Stimulated activated CD8-positive, alpha-beta memory T cell treated with anti-CD3 and anti-CD28 coated beads, Interleukin-7, amount 100 ng/mL, for 48 hours (primary cell): Measurements from ENCODE around the gene OR2L8.
A peak's percentile ranks its signal among the peaks of the same experiment; 100 is the strongest.

Experiments
- DNase-seq, 2 donors: peaks; one replicate each; pipeline ENCODE4 v3.0.0-alpha.2; 2020; ENCODE audit warnings: low read depth in 1 of 2; ENCODE audit errors: extremely low read depth in 1 of 2

OR2L8 gene, protein sequence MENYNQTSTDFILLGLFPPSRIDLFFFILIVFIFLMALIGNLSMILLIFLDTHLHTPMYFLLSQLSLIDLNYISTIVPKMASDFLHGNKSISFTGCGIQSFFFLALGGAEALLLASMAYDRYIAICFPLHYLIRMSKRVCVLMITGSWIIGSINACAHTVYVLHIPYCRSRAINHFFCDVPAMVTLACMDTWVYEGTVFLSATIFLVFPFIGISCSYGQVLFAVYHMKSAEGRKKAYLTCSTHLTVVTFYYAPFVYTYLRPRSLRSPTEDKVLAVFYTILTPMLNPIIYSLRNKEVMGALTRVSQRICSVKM

DNA sequence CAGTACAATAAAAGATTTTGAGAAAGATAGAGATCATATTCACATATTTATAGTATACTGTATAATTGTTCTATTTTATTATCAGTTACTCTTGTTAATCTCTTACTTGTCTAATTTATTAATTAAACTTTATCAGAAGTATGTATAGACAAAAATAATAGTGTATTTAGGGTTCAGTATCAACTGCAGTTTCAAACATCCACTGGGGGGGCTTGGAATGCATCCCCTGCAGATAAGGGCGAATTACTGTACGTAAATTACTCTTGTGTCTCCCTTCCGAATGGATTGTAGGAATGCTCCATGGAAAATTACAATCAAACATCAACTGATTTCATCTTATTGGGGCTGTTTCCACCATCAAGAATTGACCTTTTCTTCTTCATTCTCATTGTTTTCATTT lies at the start of gene OR2L8:
Gene OR2L8 (plus strand): TSS at position 301 of the 400 bp plus-strand sequence. CDS start 0 bp downstream, at position 301.
- no peak for DNase-seq

DNA sequence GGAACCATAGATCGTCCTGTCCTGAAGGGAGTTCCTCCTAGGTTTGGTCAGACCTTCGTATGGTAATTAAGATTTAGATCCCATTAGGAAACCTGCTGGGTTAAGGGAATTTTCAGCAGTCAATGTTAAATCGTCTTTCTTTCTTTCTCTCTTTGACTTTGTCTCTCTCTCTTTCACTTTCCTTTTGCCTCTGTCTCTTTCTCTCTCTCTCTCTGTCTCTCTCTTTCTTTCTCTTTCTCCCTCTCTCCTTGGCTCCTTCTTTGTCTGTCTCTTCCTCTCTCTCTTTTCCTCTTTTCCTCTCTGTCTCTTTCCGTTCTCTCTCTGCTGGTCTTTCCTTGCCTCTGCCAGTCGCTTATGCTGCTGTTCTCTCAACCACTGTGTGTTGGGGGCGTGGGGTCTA lies 44.5 kb upstream of the OR2L8 start:
- DNase-seq, result no peak

DNA sequence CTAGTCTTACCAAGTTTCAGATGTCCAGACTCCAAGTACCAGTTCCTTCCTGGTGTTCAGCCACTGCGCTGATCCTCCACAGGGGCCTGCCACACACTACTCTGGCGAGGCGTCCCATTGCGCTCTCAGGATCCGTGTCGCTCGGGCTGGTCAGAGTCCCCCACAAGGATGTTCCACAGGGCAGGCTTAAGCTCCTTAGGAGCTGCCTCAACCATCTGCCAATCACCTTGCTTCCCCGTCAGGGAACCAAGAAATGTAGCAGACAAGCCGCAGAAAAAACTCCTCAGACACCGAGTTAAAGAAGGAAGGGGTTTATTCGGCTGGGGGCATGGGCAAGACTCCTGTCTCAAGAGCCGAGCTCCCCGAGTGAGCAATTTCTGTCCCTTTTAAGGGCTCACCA lies 43.5 kb upstream of the OR2L8 start:
- no peak for DNase-seq

DNA sequence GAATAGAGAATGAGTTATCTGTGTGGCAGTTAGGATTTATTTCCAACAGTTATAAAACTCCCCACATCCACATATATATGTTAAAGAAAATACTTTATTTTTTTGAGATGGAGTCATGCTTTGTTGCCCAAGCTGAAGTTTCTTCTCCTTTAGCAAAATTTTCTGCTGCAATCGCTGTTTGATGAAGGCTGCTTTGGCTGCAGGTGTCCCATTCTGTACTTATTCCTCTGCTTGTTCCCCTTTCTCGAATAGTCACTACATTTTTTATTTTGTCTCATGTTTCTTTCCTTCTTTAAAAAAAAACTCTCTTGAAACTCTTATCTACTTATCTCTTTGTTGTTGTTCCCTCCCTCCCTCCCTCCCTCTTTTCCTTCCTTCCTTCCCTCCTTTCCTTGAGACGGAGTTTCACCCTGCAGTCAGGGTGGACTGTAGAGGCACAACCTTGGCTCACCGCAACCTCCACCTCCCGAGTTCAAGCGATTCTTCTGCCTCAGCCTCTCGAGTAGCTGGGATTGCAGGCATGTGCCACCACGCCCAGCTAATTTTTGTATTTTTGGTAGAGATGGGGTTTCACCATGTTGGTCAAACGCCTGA lies 42.7 kb upstream of the OR2L8 start:
- DNase-seq, result no peak

DNA sequence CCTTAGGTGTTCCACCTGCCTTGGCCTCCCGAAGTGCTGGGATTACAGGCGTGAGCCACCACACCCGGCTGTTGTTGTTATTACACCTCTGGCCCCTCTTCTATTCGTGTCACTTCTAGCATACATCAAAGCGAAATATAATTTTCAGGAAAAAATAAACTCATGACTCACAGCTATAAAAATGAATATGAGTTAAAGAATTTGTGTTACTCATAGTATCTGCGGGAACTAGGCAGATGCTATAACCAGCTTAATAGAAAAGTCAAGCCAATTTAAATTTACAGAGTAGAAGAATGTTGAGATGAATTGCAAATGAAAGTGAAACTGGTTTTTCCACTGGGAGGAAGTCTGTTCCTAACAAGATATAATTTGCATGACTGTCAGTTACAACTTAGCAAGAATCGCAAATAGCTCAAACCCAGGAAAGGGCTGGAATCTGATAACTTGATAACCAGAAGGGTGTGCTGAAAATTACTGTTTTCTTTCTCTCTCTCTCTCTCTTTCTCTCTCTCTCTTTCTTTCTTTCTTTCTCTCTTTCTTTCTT lies 42.1 kb upstream of the OR2L8 start:
- DNase-seq, result no peak

DNA sequence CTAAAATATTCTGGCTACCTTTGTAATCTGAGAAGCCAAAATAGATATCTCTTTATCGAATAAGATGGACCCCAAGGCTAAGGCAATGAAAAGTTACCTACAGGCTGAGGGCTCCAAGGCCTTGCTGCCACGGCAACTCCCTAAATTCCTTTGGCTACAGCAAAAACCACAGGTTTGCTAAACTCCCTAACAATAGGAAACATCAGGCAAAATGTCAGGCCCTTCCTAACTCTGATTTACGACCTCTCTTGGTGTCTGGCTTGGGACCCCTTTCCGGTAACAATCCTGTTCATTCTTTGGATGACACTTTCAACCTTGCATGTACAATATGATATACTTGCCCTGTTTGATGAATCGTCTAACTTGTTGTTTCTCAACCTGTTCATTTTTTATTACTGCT lies 39.9 kb upstream of the OR2L8 start:
- no peak for DNase-seq

DNA sequence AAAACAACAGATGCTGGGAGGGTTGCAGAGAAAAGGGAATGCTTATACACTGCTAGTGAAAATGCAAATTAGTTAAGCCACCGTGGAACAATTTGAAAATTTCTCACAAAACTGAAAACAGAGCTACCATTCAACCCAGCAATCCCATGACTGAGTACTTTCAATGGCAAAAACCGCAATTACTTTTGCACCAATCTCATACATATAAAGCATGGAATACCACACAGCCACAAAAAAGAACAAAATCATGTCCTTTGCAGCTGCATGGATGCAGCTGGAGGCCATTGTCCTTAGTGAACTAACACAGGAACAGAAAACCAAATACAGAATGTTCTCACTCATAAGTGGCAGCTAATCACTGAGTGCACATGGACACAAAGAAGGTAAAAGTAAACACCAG lies 34.9 kb upstream of the OR2L8 start:
- no peak for DNase-seq

DNA sequence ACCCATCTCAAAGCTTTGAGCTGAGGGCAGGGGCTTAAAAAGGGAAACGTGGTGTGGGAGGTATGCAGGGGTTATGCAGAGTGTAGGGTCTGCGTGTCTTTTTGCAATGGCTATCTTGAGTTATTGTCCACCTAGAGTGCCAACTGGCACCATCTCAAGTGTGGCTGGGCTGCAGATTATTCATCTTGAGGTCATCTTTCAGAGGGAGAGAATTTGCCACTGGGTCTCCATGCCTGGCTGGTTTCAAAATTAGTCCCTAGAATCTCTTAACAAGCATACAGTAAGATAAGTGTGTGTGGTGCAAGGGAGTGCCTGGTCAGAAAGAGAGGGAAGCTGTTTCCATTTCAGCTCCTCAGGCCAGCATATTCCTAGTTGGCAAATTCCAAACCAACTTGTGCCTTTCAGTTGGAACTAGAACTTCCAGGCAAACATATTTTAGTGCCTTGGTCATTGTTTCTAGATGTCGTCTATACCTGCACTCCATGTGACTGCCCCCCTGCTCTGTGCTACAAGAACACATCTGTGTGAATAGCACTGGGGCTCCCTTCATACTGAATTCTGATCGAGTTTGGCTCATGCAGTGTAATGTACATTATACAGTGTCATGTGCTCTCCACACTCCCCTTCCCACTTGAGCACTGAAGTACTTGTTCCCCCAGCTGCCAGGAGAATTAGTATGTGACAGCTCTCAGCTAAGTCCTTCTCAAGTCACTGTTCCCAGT lies 33.6 kb upstream of the OR2L8 start:
- DNase-seq, result no peak

DNA sequence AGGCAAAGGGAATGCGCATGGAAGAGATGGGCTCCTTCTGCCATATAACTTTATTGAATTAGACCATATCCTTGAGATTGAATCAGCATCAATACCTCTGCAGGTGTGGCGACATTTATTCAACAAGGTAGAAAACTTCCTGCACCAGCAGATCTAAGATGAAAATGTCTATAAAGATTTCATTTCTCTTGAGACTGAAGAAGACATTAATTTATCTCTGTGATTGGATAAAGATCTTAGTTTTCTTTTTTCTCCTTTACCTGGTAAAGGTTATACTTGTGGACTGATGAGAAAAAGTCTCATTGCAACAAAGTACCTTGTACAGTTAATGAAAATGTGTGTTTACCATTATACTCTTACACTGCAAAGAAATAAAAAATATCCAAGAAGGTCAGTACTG lies 28.7 kb upstream of the OR2L8 start, which contains the start of gene OR2T8:
Gene OR2T8 (plus strand): TSS at position 301 of the 400 bp plus-strand sequence. CDS start 766 bp downstream, outside the sequence.
- no peak for DNase-seq

DNA sequence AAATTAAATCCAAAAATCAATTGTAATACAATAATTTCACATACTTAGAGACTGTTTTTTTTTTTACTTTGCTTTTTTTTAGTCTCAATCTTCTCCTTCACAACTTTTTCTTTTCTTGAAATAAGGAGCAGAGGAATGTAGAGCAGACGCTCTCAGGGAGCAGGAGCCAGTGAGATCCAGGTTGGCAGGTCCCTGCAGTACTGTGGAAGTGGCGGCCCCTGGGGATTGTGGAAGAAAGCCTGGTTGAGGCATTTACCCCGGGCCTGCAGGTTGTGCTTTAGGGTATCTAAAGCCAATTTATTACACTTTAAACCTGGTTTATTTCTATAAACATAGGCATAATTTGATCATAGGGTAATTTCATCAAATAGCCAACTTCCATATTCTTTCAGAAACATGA lies 24.7 kb upstream of the OR2L8 start:
- DNase-seq, result no peak

DNA sequence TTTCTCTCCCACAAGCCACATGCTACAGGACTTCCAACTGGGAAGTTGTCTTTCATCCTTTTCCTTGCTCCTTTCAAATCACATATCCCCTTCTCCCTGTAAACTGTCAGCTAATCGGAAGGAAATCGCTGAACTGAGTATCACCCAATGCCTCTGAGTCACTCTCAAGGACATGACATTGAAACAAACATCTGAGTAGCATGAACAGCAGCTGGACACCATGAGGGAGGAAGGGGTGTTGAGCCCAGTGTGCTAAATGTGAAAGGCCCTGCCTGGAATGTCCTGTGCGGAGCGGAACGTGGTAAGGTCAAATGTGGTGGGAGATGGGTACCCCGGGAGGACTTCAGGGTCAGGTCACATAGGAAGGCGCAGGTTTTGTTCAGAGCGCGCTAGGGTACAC lies 23.8 kb upstream of the OR2L8 start, which contains the start of gene OR2AJ1:
Gene OR2AJ1 (plus strand): TSS at position 22 of the 400 bp plus-strand sequence. CDS start 8,880 bp downstream, outside the sequence.
- DNase-seq, result no peak

DNA sequence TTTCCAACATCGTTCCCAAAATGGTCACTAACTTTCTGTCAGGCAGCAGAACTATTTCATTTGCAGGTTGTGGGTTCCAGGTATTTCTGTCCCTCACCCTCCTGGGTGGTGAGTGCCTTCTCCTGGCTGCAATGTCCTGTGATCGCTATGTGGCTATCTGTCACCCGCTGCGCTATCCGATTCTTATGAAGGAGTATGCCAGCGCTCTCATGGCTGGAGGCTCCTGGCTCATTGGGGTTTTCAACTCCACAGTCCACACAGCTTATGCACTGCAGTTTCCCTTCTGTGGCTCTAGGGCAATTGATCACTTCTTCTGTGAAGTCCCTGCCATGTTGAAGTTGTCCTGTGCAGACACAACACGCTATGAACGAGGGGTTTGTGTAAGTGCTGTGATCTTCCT lies 14.7 kb upstream of the OR2L8 start:
- DNase-seq, result no peak

DNA sequence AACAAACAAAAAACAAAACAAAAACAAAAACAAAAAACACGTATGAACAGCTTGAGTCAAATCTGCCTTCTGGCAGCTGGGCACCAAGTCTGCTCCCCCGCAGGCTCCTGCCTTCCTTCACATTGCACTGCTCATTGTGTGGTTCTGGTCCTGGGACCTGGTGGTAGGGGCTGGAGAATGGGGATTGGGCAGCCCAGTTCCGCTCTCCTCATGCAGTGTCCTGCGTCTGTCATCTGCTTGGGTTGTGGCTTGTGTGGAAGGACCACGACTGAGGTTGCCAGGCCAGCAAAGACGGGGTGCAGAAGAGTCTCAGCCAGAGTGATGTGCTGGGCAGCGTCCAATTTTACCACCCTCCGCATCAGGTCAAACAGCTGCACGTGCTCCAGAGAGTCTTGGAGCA lies 12.9 kb upstream of the OR2L8 start:
- DNase-seq, result no peak

DNA sequence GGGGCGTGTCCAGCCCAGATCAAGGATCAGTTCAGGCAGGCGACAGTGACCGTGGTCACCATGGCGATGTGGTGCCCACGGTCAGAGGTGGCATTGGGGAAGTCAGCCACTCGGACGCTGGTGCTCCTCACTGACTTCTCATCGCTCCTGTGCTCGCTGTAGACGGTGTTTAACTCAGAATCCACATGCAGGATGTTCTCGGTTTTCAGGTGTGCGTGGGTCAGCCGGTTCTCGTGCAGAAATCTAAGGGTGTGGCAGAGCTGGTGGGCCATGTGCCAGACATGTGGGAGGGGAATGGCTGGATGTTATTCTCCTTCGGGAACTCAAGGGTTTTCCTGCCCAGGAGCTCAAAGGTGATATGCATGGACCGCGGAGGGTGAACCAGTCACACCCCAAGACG lies 12.2 kb upstream of the OR2L8 start:
- no peak for DNase-seq

DNA sequence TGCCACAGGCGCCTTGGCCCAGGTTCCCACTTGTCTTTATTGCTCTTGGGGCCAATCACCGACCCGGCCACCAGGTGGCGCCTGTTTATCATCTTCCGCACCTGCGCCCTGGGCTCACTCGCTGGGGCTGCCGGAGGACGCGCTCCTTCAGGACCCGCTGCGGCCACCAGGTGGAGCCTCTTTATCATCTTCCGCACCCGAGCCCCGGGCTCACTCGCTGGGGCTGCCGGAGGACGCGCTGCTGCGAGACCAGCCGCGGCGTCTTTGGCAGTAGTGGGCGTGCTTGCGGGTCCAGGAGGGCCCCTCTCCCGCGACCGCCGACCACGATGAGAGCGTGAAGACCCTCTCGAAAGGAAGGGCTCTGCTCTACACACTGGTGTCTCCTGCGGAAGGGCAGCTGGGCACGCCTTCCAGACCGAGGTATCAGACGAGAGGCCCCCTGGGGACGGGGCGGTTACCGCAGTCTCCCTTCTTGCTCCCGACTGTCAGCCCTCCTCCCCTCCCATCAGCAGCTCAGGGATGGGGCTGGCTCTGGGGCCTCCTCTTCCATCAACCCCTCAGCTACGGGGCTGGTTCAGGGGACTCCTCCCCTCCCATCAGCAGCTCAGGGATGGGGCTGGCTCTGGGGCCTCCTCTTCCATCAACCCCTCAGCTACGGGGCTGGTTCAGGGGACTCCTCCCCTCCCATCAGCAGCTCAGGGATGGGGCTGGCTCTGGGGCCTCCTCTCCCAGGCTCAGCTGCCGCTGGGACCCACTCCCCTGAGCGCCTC lies 11.5 kb upstream of the OR2L8 start:
- peak; percentile 79 to 89 for DNase-seq

DNA sequence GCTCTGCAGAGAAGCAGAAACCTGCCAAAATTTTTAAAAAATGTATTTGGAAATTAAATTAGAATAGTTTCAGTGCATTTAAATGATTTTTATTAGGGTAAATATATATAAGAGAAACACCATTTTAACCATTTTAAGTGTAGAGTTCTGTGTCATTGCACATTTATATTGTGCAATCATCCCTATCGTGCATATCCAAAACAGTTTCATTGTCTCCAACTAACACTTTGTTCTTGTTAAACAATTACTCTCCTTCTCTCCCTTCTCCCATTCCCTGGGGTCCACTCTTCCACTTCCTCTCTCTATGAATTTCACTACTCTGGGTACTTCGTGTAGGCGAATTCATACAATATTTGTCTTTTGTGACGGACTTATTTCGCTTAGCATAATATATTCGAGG lies 6.0 kb upstream of the OR2L8 start:
- DNase-seq, result no peak

DNA sequence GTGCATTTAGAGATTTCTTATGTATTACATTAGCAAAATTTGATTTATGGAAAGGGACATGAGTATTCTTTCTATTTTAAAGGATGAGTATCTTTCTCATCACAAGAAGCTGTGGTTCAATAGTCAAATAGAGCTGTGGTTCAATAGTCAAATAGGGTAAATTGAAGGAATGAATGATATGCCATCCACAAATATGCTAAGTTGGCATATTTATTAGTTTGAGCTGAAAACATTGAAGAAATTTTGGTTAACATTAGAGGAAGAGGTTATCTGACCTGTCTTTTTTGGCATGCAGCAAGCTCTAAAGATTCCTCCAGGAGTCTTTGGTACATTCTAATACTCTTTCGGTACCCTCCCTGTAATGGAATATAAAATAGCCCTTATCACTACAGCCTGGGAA lies 4.8 kb downstream of the OR2L8 start:
- no peak for DNase-seq

DNA sequence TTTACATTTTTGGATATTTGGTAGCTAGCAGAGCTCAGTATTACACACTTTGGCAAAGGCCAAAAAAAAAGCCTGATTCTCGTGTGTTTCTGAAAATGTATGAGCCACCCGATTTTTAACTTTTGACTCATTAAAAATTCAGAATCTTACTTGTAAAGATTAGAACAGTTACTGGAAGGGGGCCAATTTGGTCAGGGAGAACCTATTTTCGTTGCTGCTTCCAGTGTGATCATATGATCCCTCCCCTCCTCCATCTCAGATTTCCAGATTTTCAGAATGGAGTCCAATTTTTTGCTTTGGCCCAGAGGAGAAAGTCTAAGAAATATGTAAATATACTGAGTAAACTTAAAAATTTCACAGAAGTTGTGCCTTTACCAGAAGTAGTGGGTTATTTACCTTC lies 13.1 kb downstream of the OR2L8 start:
- no peak for DNase-seq

DNA sequence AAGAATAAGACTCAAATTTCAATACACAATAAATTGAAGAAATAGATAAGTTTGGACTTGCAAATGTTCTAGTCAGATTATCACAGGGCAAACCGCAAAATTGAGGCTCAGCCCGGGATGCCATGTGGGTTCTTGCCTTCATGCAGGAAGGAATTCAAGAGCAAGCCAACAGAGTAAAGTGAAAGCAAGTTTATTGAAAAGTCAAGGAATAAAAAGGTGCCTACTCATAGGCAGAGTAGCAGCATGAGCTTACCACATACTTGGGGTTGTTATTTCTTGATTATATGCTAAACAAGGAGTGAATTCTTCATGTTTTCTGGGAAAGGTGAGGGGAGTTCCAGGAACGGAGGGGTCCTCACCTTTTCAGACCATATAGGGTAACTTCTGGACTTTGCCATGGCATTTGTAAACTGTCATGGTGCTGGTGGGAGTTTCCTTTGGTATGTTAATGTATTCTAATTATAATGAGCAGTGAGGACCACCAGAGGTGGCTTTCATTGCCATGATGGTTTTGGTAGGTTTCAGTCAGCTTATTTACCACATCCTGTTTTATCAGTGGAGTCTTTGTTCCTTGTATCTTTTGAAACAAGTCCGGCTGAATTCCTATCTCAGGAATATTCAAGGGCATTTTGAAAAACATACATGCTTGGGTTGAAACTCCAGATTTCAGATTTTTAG lies 14.4 kb downstream of the OR2L8 start:
- no peak for DNase-seq

DNA sequence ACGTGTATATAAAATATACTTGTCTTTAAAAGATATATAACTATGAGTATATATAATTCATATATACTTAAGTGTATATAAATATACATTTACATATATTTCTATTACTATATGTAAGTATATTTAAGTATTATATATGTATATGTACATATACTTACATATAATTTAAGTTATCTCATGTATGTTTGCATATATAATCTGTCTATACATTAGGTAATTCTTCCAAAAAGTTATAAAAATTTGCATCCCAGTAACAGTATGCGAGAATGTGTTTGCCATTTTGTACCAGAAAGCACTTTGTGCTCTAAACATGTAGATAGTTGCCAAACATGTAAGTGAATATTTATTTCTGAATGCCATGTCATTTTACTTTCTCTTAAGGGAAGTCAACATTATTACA lies 16.3 kb downstream of the OR2L8 start, which contains the start of gene OR2AK2:
Gene OR2AK2 (plus strand): TSS at position 301 of the 400 bp plus-strand sequence. CDS start 144 bp downstream, outside the sequence.
- DNase-seq, result no peak
